IPS-20b (cell line): ENCODE data around the gene GIPR.
A peak's percentile ranks its signal among the peaks of the same experiment; 100 is the strongest.

ENCODE experiments used
- H3K27ac ChIP-seq: one replicate; pipeline ENCODE4 v1.5.1; 2013; ENCODE audit warnings: low read length
- H3K27me3 ChIP-seq: 2 replicates; pipeline ENCODE4 v1.6.1; 2013; ENCODE audit warnings: mild to moderate bottlenecking, low read length, inconsistent platforms; ENCODE audit not compliant: insufficient read depth
- H3K36me3 ChIP-seq: 2 replicates; pipeline ENCODE4 v1.6.1; 2013; ENCODE audit warnings: low read depth, mild to moderate bottlenecking, inconsistent platforms, low read length, moderate library complexity; ENCODE audit not compliant: insufficient read depth
- H3K4me1 ChIP-seq: 2 replicates; pipeline ENCODE4 v1.6.1; 2013; ENCODE audit warnings: mild to moderate bottlenecking, control low read depth, inconsistent platforms, low read length, moderate library complexity; ENCODE audit not compliant: insufficient read depth
- H3K4me3 ChIP-seq: 2 replicates; pipeline ENCODE4 v1.5.1; 2013; ENCODE audit warnings: mild to moderate bottlenecking, low read length, inconsistent platforms
- H3K9ac ChIP-seq: 2 replicates; pipeline ENCODE4 v1.6.1; 2013; ENCODE audit warnings: low read depth, mild to moderate bottlenecking, inconsistent platforms, low read length, moderate library complexity
- H3K9me3 ChIP-seq: 2 replicates; pipeline ENCODE4 v1.6.1; 2013; ENCODE audit warnings: mild to moderate bottlenecking, low read depth, low read length, inconsistent platforms; ENCODE audit not compliant: insufficient read depth

GIPR gene

GRCh38 chr19:45653634-45654033 lies 14.4 kb upstream of the GIPR start:
- Histone ChIP-seq H3K9me3 (no peaks in the 10 kb centered on the region), H3K27ac (no peak overlapping the region), H3K4me3 (no peak overlapping the region), H3K36me3 (no peaks in the 10 kb centered on the region), H3K27me3 (no peaks in the 10 kb centered on the region), H3K9ac (no peak overlapping the region), H3K4me1 (no peaks in the 10 kb centered on the region)

DNA sequence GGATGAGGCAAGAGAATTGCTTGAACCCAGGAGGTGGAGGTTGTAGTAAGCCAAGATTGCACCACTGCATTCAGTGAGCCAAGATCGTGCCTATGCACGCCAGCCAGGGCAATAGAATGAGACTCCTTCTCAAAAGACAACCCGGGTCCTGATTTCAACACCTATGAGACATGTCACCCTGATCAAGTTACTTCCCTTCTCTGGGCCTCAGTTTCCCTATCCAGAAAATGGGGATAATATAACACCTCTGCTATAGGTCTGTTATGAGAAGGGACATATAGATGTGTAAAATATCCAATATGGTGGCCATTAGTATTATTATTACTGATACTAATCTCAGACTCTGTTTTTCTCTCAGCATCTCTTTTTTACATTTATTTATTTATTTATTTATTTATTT lies 12.9 kb upstream of the GIPR start:
- no peak overlapping the region for H3K4me3 ChIP-seq
- H3K27me3 ChIP-seq = no peaks in the 10 kb centered on the region; the same call in 1 of the 2 replicates
- no peak overlapping the region for H3K27ac ChIP-seq
- no peaks in the 10 kb centered on the region for H3K4me1 ChIP-seq
- no peak overlapping the region for H3K9ac ChIP-seq
- no peaks in the 10 kb centered on the region for H3K9me3 ChIP-seq
- no peaks in the 10 kb centered on the region for H3K36me3 ChIP-seq

- H3K36me3 ChIP-seq = no peaks in the 10 kb centered on the region
- no peak overlapping the region for H3K4me3 ChIP-seq
- H3K27ac ChIP-seq = no peak overlapping the region
- no peaks in the 10 kb centered on the region for H3K9me3 ChIP-seq
- no peaks in the 10 kb centered on the region; the same call in 1 of the 2 replicates for H3K27me3 ChIP-seq
- no peak overlapping the region for H3K9ac ChIP-seq
- no peaks in the 10 kb centered on the region for H3K4me1 ChIP-seq
Measured at GRCh38 chr19:45657520-45658167, 10.4 kb upstream of the GIPR start.

DNA sequence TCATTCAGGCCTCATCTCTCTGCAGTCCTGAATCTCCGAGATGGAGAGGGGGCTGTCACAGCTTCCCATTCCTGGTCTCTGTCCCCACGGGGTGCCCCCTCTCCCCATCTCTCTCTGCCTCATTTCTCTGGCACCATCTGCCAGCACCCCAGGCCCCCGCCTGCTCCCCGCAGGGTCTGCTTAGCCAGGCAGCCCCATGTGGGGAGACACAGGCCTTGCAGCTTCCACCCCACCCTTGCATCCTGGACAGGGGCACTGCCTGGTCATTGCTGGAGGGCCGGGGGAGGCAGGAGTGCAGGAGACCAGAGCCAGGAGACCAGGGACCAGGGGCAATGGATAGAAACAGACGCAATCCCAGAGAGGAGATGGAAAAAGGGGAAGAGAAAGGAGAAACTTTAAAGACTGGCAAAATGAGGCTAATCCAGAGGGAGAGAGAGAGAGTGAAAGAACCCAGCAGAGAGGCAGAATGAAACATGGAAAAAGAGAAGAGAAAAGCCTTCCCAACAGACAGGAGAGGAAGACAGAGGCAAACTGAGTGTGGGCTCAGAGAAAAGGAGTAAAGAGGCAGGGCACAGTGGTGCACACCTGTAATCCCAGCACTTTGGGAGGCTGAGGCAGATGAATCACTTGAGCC lies 8.8 kb upstream of the GIPR start:
- no peaks in the 10 kb centered on the region for H3K36me3 ChIP-seq
- no peaks in the 10 kb centered on the region for H3K9me3 ChIP-seq
- H3K27ac ChIP-seq = no peak overlapping the region
- no peak overlapping the region for H3K9ac ChIP-seq
- no peak overlapping the region for H3K4me3 ChIP-seq
- H3K4me1 ChIP-seq = no peaks in the 10 kb centered on the region
- no peaks in the 10 kb centered on the region; the same call in 1 of the 2 replicates for H3K27me3 ChIP-seq

DNA sequence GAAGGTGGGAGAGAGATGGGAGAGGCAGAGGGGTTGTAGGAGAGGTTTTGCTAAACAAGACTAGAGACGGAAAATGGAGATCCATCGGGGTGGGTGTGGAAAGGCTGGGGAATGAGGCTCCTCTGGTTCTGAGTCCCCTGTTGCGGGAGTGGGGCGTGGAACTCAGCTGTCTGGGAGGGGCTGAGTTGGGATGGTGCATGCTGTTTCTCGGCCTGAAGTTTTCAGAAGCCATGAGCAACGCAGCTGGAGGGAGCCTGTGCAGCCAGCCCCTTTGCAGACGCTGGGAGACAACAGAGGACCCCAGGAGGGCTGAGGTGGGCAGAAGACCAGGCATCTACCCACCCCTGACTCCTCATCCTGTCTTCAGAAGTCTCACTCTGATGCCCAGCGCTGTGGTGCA lies 7.4 kb upstream of the GIPR start:
- Histone ChIP-seq H3K27me3 (no peaks in the 10 kb centered on the region; the same call in 1 of the 2 replicates), H3K4me3 (no peak overlapping the region), H3K9me3 (no peaks in the 10 kb centered on the region), H3K27ac (no peak overlapping the region), H3K4me1 (no peaks in the 10 kb centered on the region), H3K36me3 (no peaks in the 10 kb centered on the region), H3K9ac (no peak overlapping the region)

DNA sequence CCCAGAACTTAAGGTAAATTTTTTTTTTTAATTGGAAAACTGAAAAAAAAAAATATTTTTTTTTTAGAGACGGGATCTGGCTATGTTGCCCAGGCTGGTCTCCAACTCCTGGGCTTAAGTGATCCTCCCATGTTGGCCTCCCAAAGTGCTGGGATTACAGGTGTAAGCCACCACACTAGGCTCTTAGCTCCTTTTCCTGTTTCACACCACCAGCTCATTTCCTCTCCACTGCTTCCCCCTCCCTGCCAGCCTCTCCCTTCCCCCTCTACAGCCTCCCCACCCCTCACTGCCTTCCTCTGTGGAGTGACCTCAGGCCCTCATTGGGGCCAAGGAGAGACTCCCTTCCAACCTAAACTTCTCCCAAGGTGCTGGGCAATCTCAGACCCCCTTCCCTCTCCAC lies 4.2 kb upstream of the GIPR start:
- Histone ChIP-seq H3K4me1 (peaks cover 10% of the 10 kb centered on the region; the same call in 1 of the 2 replicates), H3K9ac (no peak overlapping the region)

GRCh38 chr19:45664575-45664974 lies 3.4 kb upstream of the GIPR start:
- Histone ChIP-seq H3K36me3 (no peaks in the 10 kb centered on the region), H3K4me3 (no peak overlapping the region), H3K27me3 (peaks cover 24% of the 10 kb centered on the region), H3K27ac (no peak overlapping the region), H3K9me3 (no peaks in the 10 kb centered on the region), H3K4me1 (peaks cover 10% of the 10 kb centered on the region; the same call in 1 of the 2 replicates), H3K9ac (no peak overlapping the region)

More for the DNA sequence above, 4.2 kb upstream of the GIPR start:
- Histone ChIP-seq H3K36me3 (no peaks in the 10 kb centered on the region), H3K27me3 (peaks cover 16% of the 10 kb centered on the region), H3K9me3 (no peaks in the 10 kb centered on the region), H3K27ac (no peak overlapping the region), H3K4me3 (no peak overlapping the region)

GRCh38 chr19:45668342-45668871 lies 386 bp downstream of the GIPR start:
- Histone ChIP-seq H3K9me3 (no peaks in the 10 kb centered on the region), H3K27me3 (peaks cover 45% of the 10 kb centered on the region), H3K4me3 (peak overlapping the region; percentile 66), H3K27ac (no peak overlapping the region), H3K9ac (no peak overlapping the region), H3K36me3 (no peaks in the 10 kb centered on the region), H3K4me1 (peaks cover 10% of the 10 kb centered on the region; the same call in 1 of the 2 replicates)

- H3K36me3 ChIP-seq = no peaks in the 10 kb centered on the region
- H3K9ac ChIP-seq = no peak overlapping the region
- H3K4me3 ChIP-seq = peak overlapping the region; percentile 72
- H3K4me1 ChIP-seq = peaks cover 10% of the 10 kb centered on the region; the same call in 1 of the 2 replicates
- no peaks in the 10 kb centered on the region for H3K9me3 ChIP-seq
- peaks cover 45% of the 10 kb centered on the region for H3K27me3 ChIP-seq
- H3K27ac ChIP-seq = no peak overlapping the region
Measured at GRCh38 chr19:45670670-45671453, 2.8 kb downstream of the GIPR start.

DNA sequence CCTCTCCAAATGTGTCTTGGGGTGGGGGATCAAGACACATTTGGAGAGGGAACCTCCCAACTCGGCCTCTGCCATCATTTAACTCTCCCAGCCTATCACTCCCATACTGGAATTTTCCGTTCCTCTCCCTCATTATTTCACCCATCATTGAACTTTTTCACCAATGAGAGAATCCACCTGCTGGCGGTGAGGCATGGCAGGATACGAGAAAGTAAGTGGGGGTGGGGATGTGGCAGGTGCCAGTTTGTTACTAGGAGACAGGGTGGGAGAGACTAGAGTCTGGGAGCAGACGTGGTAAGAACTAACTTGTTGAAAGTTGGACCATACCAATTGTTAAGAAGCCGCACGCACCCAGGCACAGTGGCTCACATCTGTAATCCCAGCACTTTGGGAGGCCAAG lies 6.9 kb downstream of the GIPR start:
- Histone ChIP-seq H3K9ac (no peak overlapping the region), H3K4me1 (no peaks in the 10 kb centered on the region), H3K27me3 (peaks cover 48% of the 10 kb centered on the region), H3K4me3 (no peak overlapping the region), H3K36me3 (no peaks in the 10 kb centered on the region), H3K27ac (no peak overlapping the region), H3K9me3 (no peaks in the 10 kb centered on the region)

DNA sequence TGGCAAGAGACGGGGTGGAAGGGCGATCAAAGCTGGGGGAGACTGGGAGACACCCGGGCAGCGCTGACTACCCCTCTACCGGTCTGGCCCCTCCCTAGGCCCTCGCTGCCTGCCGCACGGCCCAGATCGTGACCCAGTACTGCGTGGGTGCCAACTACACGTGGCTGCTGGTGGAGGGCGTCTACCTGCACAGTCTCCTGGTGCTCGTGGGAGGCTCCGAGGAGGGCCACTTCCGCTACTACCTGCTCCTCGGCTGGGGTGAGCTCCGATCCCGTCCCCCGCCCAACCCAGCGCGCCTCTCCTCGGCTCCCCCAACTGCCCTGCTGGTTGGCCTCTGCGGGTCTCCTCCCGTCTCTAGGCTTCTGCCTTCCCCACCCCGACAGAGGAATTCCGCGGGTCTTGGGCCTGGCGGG lies 8.8 kb downstream of the GIPR start:
- Histone ChIP-seq H3K9me3 (no peaks in the 10 kb centered on the region), H3K27ac (no peak overlapping the region), H3K36me3 (no peaks in the 10 kb centered on the region), H3K27me3 (peaks cover 39% of the 10 kb centered on the region), H3K4me1 (no peaks in the 10 kb centered on the region), H3K4me3 (peak overlapping the region; percentile 77), H3K9ac (peak overlapping the region; percentile 49; the same call in 1 of the 2 replicates)
